NK-92 (cell line): ENCODE results near the gene DYTN.

Experiments used
- DNase-seq: peaks from one replicate; lab custom pipeline; 2025; ENCODE audit not compliant: unreplicated experiment; lab: John Stamatoyannopoulos, UW

DYTN gene

DNA sequence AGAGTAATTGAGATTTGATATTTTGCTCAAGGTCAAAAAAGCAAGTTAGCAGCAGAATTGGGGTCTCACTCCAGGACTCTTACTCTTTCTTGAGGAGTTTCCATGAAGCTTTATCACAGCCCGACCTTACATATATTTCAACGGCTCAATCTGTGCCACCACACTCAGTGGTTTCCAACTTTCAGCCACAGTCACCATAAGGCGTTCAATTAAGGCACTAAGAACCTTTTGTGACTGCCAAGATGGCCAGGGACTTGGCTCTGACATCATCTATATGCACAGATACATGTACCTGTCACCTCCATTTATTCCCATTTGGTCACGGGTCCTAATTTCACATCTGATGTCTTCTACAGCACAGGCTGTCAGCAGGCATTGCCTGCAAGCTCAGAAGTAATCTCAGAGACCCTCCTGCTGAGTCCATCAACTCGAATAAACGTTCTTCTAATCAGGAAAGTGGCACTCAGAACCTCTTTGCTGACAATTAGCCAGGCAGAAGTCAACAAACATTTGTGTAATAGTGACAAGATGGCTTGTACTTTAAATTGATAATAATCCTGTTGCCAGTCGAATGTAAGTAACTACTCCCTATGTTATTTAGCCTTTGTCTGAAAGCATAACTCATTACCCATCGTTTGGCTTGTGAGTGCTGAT lies 16.1 kb downstream of the DYTN start:
- DNase-seq = no peak

DNA sequence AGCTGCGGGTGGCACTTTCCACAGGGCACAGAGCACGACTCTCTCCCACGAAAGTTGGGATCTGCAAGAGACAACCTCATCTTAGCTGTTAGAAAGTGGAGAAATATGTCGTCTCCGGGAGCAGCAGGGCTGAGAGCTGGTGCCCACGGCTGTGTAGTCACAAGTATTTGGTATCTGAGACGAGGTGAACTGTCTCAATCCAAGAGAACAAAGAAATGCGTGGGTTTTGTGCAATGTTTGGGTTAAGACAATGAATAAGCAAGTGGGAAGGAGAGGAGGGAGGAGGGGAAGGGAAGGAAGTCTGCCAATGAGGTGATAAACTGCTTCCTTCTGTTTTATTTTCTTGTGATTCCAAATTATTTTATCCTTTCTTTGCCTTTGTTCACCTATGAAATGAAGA lies 18.0 kb downstream of the DYTN start:
- DNase-seq = no peak

DNA sequence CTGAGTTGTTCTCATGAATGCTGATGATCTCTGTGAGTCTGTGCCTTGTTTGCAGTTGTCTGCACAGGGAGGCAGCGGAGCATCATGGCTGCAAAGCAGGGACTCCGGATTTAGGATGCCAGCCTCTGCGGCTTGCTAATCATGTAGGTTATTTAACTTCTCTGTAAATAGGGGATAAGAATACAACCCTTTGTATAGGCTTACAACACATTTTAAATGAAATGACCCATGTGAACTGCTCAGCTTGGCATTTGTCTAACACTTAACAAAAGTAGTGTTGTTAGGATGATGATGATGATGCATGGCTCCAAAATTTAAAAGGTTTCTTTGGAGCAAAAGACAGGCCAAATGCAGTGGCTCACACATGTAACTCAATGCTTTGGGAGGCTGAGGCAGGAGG lies 19.4 kb downstream of the DYTN start:
- DNase-seq = no peak

DNA sequence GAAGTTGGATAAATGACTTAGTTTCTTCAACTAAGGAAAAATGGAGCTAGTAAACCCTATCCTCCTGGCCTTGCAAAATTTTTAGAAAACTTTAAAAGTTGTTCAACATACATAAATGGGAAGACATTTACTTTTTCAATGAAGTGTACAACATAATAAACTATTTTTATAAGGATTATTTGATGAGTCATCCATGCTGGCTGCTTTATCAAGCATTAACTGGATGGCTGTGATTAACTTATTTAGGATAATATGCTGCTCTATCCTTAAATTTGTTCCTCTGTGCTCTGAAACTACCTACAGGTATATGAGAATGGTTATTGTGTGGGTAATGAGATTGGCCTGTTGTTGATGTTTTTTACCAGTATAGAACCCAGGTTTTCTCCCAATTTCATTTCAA lies 21.3 kb downstream of the DYTN start:
- no peak for DNase-seq

DNA sequence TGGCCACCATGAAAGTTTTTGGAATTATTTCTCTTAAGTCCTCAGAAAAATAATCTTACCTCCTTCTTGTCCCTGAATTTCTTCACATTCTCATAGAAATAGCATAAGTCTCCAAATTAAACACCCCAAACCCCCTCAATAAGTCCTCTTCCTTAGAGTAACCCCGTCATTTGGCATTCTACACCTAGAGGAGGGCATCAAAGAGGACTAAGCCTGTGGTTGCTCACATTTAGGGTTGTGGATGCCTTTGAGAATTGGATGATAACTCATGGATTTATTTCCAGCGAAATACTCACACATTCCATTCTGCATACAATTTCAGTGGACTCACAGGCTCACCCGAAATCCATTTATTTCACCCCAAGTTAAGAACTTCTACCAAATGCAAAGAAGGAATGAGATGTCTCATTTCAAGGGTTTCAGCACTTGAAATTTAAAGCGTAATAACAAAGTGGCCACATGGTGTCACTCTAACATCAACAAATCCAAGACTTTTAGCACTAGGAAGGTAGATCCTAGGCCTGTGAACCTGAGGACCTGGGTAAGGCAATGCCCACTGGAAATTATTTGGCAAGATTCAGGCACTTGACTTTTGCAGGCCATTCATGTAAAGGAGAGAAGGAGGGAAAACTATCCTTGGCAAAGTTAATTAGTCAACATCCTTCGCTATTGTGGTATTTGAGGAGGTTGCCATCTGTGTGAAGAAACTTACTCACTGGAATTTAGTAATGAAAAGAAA lies 24.6 kb downstream of the DYTN start:
- no peak for DNase-seq

DNA sequence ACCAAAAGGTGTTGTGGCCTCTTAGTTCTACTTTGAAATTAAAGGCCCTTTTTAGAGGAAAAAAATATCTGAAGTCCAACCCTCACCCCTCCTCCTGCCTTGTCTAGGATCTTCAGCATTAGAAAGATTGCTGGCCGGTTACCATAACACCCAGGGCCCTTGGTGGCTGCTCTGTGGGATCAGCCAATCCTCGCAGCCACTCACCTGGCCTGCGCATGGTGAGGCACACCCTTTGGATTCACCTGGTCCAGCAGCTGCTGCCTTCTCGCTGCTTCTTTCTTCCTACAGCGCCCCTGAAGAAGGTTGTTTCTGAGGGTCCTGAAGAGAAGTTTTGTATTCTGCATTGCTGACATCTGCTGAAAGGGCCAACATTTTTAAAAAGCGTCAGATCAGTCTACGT lies 25.2 kb downstream of the DYTN start:
- no peak for DNase-seq

DNA sequence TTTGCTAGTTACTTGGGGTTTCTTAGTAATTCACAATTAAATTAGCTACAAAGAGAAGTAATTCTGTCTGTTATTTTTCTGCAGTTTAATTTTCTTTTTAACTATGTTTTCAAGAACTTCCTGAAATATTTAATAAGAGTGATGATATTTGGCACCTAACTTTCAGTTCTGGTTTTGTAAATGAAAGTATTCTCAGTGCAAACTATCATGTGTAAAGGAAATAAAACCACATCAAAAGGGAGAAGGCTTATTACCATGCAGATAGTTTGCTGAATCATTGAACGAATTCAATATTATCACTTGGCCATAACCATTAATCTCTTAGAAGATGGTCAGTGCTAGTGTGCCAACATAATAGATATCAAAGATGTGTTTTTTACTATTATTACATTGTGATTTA lies 29.2 kb downstream of the DYTN start:
- no peak for DNase-seq

DNA sequence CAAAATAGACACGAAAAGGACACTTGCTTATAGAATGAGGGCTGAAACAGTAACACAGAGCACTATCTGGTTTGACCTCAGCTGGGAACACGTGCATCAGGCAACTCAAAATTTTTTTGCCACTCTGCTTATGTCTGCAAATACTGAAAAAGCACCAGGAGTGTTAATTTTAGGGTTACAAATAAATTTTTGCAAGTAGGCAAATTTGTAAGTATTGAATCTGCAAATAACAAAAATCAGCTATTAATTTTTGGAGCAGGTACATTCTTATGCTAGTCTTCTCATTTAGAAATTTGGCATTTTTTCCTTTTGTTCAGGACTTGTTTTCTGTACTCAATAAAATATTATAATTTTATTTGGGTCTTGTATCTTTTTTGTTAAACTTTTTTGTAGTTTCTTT lies 29.7 kb downstream of the DYTN start:
- no peak for DNase-seq

DNA sequence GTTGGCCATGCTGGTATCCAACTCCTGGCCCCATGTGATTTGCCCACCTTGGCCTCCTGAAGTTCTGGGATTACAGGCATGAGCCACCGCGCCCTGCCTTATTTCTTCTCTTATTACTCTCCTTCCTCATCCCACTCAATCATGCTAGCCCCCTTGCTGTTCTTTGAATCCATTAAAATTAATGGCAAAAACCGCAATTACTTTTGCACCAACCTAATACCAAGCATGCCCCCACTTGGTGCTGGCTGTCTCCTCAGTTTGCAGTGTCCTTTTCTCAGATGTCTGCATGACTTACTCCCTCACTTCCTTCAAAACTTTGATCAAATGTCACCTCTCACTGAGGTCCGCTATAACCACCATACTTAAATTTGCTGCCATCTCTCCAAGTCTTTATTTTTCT lies 34.6 kb downstream of the DYTN start:
- DNase-seq = no peak

DNA sequence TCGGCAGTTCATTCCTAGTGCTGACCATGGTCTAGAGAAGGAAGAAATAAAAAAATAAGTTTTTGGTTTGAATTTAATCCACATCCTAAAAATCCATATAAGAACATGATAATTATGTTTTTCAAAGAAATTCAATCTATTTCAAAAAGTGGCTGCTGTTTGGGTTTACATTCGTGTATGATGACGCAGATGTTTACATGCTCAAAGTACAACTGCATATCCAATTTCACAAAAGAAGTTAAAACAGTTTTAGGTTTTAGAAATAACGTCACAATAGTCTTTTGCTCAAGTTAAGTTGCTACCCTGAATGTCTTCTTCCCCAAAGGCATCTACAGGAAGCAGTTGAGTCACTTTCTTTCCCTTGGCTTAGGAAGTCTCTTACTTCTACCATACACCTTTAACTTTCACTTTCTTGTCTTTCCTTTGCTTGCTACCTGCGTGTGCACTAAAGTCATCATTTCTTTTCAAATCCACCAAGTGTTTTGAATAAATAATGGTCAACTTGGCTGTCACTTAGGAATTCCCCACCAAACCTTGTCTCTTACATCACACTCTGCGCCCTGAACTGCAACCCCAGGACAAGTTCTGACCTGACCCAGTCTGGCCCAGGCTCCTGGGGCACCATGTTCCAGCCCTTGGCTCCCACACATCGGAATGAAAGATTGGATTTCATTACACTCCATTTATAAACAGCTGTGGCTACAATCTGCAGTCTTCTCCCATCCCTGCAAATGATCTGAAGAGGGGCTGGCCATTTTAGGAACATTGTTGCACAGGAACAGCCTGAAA lies 47.5 kb downstream of the DYTN start:
- no peak for DNase-seq

DNA sequence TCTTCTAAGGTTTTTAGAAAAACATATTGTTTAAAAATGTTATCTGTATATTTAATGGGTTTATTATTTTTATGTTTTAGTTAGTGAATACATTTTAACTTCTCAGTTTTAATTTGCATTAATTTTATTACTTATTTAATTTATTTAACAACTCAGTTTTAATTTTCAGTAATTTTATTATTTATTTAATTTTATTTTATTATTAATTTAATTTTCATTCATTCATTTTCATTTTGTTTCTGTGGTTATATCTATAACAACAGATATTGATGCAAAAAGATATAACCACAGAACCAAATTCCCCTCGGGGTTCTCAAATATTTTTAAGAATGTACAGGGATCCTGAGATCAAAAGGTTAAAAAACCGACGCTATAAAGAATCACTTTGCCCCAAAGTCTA lies 52.9 kb downstream of the DYTN start:
- no peak for DNase-seq

DNA sequence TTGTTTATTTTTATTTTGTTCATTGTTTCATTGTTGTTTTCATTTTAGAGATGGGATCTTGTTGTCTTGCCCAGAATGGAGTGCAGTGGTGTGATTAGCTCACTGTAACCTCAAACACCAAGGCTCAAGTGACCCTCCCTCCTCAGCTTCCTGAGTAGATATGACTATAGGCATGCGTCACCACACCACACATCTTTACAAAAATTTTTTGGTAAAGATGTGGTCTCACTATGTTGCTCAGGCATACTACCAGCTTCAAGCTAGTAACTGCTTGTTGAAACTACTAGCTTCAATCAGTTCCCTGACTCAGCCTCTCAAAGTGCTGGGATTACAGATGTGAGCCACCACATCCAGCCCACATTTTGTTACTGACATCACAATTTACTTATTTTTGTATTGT lies 61.1 kb downstream of the DYTN start:
- DNase-seq = no peak

DNA sequence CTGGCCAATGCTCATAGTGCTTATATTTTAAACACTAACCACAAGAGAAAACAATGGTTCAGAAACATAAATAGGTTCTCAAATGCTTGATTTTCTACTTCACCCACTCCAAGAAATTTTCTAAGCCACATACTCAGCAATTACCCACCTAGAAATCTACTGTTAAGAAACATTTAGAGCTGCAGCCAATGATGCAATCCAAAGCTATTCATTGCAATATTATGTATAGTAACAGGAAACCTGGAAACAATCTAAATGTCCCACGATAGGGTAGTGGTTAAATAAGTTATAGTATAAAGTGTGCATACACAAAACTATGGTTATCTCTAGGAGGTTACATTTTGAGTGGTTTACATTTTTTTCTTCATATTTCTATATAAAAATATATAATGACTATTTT lies 70.2 kb downstream of the DYTN start:
- no peak for DNase-seq

DNA sequence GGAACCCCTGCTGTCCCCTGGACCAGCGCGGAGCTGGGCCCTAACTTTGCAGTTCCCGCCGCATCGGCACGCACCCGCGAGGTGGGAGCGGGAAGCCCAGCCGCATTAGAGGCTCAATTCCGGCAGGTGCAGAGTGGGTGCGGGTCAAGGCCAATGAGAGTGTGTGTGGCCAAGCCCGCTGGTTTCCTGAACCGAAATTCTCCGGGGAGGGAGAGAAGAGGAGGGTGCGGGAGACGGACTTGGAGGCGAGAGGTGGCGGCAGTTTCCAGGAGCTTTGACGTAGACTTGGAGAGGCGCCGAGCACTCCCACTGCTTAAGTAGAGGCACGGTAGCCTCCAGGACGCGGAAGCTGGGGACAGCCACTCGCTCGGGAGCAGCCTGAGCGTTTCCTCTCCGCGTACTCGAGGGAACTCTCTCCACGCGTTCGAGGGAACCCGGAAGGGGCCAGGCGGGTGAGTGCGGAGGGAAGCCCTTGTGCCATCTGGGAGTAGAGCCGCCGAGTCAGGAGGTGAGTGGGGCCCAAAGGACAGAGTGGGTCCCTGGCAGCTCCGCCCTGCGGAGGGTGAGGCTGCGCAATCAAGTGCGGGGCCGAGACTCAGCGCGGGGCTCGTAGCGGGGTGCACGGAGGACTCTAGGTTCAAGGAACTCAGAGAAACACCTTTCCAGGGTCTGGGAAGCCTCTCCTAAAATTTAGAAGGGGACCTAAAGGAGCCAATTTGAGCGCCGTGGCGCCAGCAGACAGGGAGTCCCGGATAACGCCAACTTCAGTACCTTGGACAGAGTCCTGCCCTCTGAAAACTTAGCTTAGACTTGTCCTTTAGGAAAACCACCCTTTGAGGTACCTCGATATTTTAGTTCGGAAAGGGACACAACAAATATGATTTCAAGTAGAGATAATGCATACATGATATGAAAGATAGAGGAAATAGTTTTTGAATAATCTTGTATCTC lies 75.8 kb downstream of the DYTN start, which contains the start of gene FAM237A:
Gene FAM237A (plus strand): TSS at position 413 of the 951 bp plus-strand sequence. CDS start 1,750 bp downstream, outside the sequence.
- DNase-seq = no peak

DNA sequence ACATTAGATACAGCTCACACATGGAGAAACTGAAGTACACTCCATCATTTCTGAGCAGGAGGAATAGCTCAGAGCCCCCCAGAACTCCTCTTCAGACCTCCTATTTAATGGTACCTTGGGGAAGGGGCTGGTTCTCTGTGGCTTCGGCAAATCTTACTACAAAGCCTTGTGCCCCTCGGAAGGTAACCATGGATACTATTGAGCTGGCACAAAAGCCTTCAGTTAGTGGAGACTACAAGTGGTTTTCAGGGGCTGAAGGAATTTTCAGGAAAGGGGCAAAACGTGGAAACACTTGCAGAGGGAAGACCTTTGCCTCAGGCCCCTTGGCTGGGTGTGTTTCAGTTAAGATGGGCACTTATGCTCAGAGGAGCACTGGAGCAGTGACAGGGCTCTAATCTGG lies 77.0 kb downstream of the DYTN start:
- no peak for DNase-seq

DNA sequence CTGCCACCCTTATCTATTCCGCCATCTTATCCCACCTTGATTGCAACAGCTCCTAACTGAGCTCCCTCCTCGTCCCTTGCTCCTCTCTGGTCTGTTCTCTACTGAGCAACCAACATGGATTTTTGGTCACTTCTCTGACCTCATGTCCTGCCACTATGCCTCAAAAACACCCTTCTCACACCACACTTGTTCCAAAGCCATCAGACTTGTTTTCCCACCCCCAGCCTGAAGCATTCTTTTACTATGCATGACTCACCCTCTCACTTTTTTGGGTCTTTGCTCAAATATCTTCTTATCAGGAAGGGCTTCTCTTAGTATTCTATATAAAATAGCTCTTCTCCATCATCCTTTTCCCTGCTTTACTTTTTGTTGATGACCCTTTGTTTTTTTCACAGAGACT lies 78.6 kb downstream of the DYTN start:
- no peak for DNase-seq

DNA sequence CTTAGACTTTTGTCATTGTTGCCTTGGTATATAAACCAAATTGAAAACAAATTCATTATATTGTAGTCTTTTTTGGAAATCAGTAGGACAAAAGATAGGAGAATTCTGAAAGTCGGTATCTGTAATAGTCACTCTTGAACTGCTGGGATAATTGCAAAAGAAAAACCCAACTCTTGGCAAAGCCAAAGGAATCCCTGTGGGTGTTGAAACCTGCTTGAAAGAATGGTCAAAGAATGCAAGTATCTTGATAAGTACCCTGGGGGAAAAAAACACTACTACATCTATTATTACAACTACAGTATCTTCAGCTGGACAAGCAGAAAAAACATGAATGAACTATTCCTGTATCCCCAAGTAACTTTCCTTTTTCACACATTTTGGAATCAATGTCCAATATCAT lies 83.2 kb downstream of the DYTN start:
- no peak for DNase-seq

DNA sequence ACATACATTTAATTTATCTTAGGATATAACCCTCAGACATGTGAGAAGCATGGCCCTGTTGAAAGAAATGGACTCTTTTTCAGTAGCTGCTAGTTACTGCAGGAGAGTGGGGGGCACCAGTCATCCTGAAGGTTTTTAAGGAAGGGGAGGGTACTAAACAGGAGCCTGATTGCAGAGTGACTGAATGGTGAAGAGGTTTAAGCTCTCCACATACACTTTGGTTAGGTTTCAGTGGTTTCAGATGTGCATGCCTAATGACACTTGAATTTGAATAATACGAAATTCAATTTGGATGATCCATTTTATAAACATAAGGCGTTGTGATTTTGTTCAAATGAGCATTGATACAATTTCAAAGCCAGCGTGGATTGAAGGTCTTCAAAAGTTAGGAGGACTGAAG lies 86.9 kb downstream of the DYTN start:
- DNase-seq = no peak

DNA sequence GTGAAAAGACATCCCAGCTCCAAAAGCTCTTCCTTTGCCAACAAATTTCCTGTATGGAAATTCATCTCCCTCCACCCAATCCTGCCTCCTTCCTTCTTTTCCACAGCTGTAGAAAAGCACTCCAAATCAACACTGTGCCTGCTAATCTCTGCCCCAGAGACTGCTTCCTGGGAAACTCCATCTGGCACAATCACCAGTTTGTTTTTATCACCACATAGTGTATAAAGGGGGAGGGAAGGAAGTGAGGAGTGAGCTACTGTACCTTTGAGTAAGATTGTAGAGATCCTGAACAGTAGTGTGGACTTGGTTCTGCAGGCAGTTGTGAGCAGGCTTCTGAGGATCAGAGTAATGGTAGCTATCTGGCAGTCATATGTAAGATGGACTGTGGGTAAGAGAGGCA lies 90.6 kb downstream of the DYTN start:
- no peak for DNase-seq

DNA sequence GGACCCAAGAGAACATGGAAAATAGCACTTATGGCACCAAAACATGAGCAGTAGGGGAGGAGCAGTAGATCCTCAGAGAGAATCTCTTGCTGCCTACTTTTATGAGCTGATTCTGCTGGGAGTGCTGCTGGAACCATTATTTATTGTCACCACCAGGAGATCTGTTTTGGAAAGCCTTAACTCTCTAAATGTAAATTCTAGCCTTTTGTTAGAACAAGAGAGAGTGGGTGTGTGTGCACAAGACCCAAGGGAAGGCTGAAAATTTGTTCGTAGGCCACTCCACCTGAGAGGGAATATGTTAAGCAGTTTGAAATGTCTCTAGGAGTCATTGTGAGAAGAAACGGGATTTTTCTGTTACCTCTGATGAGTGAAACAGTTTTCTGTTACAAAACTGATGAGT lies 92.1 kb downstream of the DYTN start:
- no peak for DNase-seq

DNA sequence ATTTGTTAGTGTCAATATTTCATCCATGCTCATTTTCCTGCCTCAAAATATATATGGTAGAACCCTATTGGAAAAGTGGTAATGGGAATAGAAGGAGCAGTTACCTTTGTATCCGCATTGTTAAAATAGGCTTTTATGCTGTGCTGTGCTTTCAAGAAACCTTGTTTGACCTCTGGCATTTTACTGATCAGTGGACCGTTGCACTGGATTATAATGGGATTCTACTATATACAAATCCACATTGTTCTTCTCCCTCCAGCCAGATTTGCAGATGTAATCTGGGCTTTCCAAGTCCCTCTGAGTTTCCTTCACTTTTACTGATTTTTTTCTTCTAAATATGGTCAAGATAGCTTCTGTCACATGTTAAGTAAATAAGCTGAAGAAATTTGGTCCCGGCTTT lies 99.2 kb downstream of the DYTN start:
- no peak for DNase-seq
